ENCODE measurements around the gene HPRT1. TPM values are rescaled to one million over a fixed set of nuclear protein-coding genes. Genes with fewer than 3 reads are reported as not detected.

The HPRT1 gene
- total and polyA plus RNA-seq, 4 donors, result 18.8 to 32.3 (median 27.1) TPM

DNA sequence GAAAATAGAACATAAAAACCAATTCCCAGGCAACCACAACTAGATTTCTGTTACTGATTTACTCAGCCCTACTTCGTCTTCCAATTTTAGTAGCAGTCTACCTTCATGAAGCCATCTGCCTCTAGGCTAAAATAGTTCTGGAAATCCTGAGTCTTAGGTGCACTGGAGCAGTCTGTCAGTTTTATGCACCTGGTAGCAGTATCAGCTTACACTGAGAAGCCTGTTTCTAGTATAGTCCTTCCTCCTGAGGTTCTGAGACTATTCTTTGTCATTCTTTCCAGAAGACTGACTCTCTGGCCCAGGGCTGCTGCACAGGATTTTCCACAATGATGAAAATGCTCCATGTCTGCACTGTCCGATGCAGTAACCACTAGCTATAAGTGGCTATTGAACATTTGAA, 16.9 kb upstream of the HPRT1 start:
- ATAC-seq (ENCODE audit: low FRiP score), result no peak
- H3K4me1 ChIP-seq (ENCODE audit: control insufficient read depth in 1 of 2, insufficient read depth in 2 of 2, low read length in 2 of 2), result no peaks in the 10 kb centered on the region
- intact Hi-C loops (cut with DNase I), result no loop called here
- no peak overlapping the region for H3K27ac ChIP-seq (ENCODE audit: low read depth in 1 of 2, low read length in 2 of 2)
- DNase-seq, result no peak
- 73 to 91% methylated on average over 2 of the region's 2 CpGs for WGBS, 2 donors
- no peak overlapping the region for H3K4me3 ChIP-seq (ENCODE audit: low read length in 2 of 2)
- H3K9me3 ChIP-seq (ENCODE audit: control insufficient read depth, low read length), result no peaks in the 10 kb centered on the region
- H3K27me3 ChIP-seq (ENCODE audit: control insufficient read depth in 1 of 2, insufficient read depth in 2 of 2, low read length in 1 of 2), result no peaks in the 10 kb centered on the region
- no peaks in the 10 kb centered on the region for H3K36me3 ChIP-seq (ENCODE audit: control insufficient read depth in 1 of 2, insufficient read depth in 2 of 2, low read length in 1 of 2)

GRCh38 chrX:134443461-134443860, 16.5 kb upstream of the HPRT1 start:
- no peaks in the 10 kb centered on the region for H3K36me3 ChIP-seq (ENCODE audit: control insufficient read depth in 1 of 2, insufficient read depth in 2 of 2, low read length in 1 of 2)
- no peaks in the 10 kb centered on the region for H3K9me3 ChIP-seq (ENCODE audit: control insufficient read depth, low read length)
- ATAC-seq (ENCODE audit: low FRiP score), result no peak
- no peak for DNase-seq
- no peak overlapping the region for H3K4me3 ChIP-seq (ENCODE audit: low read length in 2 of 2)
- no peaks in the 10 kb centered on the region for H3K27me3 ChIP-seq (ENCODE audit: control insufficient read depth in 1 of 2, insufficient read depth in 2 of 2, low read length in 1 of 2)
- no peak overlapping the region for H3K27ac ChIP-seq (ENCODE audit: low read depth in 1 of 2, low read length in 2 of 2)
- 75 to 95% methylated on average over 2 of the region's 2 CpGs for WGBS, 2 donors
- H3K4me1 ChIP-seq (ENCODE audit: control insufficient read depth in 1 of 2, insufficient read depth in 2 of 2, low read length in 2 of 2), result no peaks in the 10 kb centered on the region
- intact Hi-C loops (cut with DNase I), result no loop called here

DNA sequence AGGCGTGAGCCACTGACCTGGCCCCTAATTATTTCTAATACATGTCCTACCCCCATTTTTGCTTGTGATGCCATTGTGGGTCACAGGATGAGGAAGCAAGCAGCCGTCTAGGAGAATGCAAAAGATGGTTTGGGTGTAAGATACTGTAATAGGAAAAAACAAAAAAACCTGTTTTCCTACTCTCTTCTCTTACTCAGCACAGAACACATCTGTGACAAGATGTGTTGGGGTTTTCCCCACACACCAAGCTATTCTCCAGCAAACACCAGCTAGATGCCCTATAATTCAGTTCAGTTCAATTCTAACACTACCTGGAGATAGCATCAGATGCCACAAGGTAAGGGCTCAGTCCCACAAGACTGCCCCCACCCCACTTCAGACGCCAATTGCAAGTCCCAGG, 15.3 kb upstream of the HPRT1 start:
- intact Hi-C loops (cut with DNase I), result no loop called here
- H3K9me3 ChIP-seq (ENCODE audit: control insufficient read depth, low read length), result no peaks in the 10 kb centered on the region
- H3K27me3 ChIP-seq (ENCODE audit: control insufficient read depth in 1 of 2, insufficient read depth in 2 of 2, low read length in 1 of 2), result no peaks in the 10 kb centered on the region
- WGBS, 2 donors, result 61 to 82% methylated on average over 3 of the region's 3 CpGs
- no peak for DNase-seq
- H3K4me3 ChIP-seq (ENCODE audit: low read length in 2 of 2), result no peak overlapping the region
- no peak for ATAC-seq (ENCODE audit: low FRiP score)
- no peaks in the 10 kb centered on the region for H3K4me1 ChIP-seq (ENCODE audit: control insufficient read depth in 1 of 2, insufficient read depth in 2 of 2, low read length in 2 of 2)
- H3K27ac ChIP-seq (ENCODE audit: low read depth in 1 of 2, low read length in 2 of 2), result no peak overlapping the region
- no peaks in the 10 kb centered on the region for H3K36me3 ChIP-seq (ENCODE audit: control insufficient read depth in 1 of 2, insufficient read depth in 2 of 2, low read length in 1 of 2)

DNA sequence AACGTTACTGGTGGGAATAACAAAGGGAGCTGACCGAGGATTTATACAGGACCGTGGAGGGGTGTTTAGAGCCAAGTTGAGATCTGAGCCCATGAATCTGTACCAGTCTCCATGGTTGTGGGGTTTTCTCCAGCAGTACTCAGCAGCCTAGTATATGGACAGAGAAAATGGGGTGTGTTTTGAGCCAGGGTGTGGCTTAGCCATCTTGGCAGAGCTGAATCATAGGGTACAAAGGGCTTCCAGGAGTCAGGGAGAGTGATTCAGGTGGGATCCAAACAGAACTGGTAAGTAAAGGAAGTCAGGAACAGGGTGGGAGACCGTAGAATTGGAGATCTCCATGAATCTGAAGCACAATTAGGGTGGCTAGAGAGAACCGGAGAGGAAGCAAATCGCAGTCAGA, 7.4 kb upstream of the HPRT1 start:
- no peak for ATAC-seq (ENCODE audit: low FRiP score)
- Histone ChIP-seq H3K4me1 (ENCODE audit: control insufficient read depth in 1 of 2, insufficient read depth in 2 of 2, low read length in 2 of 2) (no peaks in the 10 kb centered on the region), H3K27ac (ENCODE audit: low read depth in 1 of 2, low read length in 2 of 2) (no peak overlapping the region), H3K36me3 (ENCODE audit: control insufficient read depth in 1 of 2, insufficient read depth in 2 of 2, low read length in 1 of 2) (no peaks in the 10 kb centered on the region), H3K27me3 (ENCODE audit: control insufficient read depth in 1 of 2, insufficient read depth in 2 of 2, low read length in 1 of 2) (no peaks in the 10 kb centered on the region), H3K9me3 (ENCODE audit: control insufficient read depth, low read length) (no peaks in the 10 kb centered on the region), H3K4me3 (ENCODE audit: low read length in 2 of 2) (no peak overlapping the region)
- 79 to 84% methylated on average over 6 of the region's 6 CpGs for WGBS, 2 donors
- DNase-seq, result no peak
- intact Hi-C loops (cut with DNase I), result no loop called here

DNA sequence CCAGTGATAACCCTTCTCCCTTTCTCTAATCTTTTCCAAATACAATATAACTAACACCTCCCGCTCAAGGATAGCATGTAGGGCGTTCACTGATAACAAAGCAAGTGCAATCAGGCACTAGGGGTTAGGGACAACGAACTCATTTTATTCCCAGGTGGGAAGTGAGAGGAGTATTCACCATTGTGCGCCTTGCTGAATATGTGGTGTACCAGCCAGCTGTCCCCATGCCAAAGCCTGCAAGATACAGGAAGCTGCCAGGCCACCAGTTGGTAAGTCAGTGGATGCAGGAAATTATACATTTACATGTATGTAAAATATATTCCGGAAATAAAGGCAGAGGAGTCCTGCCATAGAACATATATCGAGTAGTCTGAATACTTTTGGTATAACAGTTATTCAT, 6.3 kb upstream of the HPRT1 start:
- 76 to 86% methylated on average over 6 of the region's 6 CpGs for WGBS, 2 donors
- ATAC-seq (ENCODE audit: low FRiP score) (no peak), DNase-seq (no peak)
- Histone ChIP-seq H3K36me3 (ENCODE audit: control insufficient read depth in 1 of 2, insufficient read depth in 2 of 2, low read length in 1 of 2) (no peaks in the 10 kb centered on the region), H3K27me3 (ENCODE audit: control insufficient read depth in 1 of 2, insufficient read depth in 2 of 2, low read length in 1 of 2) (no peaks in the 10 kb centered on the region), H3K4me3 (ENCODE audit: low read length in 2 of 2) (no peak overlapping the region), H3K27ac (ENCODE audit: low read depth in 1 of 2, low read length in 2 of 2) (no peak overlapping the region), H3K4me1 (ENCODE audit: control insufficient read depth in 1 of 2, insufficient read depth in 2 of 2, low read length in 2 of 2) (no peaks in the 10 kb centered on the region), H3K9me3 (ENCODE audit: control insufficient read depth, low read length) (no peaks in the 10 kb centered on the region)
- intact Hi-C loops (cut with DNase I), result no loop called here

- Histone ChIP-seq H3K9me3 (ENCODE audit: control insufficient read depth, low read length) (no peaks in the 10 kb centered on the region), H3K27me3 (ENCODE audit: control insufficient read depth in 1 of 2, insufficient read depth in 2 of 2, low read length in 1 of 2) (no peaks in the 10 kb centered on the region), H3K4me1 (ENCODE audit: control insufficient read depth in 1 of 2, insufficient read depth in 2 of 2, low read length in 2 of 2) (peaks cover 0 to under 1% of the 10 kb centered on the region in 2 donors), H3K27ac (ENCODE audit: low read depth in 1 of 2, low read length in 2 of 2) (no peak overlapping the region), H3K36me3 (ENCODE audit: control insufficient read depth in 1 of 2, insufficient read depth in 2 of 2, low read length in 1 of 2) (no peaks in the 10 kb centered on the region), H3K4me3 (ENCODE audit: low read length in 2 of 2) (no peak overlapping the region)
- 85 to 93% methylated on average over 7 of the region's 7 CpGs for WGBS, 2 donors
- intact Hi-C loops (cut with DNase I), result no loop called here
- DNase-seq (no peak), ATAC-seq (ENCODE audit: low FRiP score) (no peak)
Observed at GRCh38 chrX:134454506-134454905, 5.5 kb upstream of the HPRT1 start.

- Histone ChIP-seq H3K4me1 (ENCODE audit: control insufficient read depth in 1 of 2, insufficient read depth in 2 of 2, low read length in 2 of 2) (peaks cover 0 to 2% of the 10 kb centered on the region in 2 donors), H3K27ac (ENCODE audit: low read depth in 1 of 2, low read length in 2 of 2) (no peak overlapping the region), H3K36me3 (ENCODE audit: control insufficient read depth in 1 of 2, insufficient read depth in 2 of 2, low read length in 1 of 2) (no peaks in the 10 kb centered on the region), H3K9me3 (ENCODE audit: control insufficient read depth, low read length) (no peaks in the 10 kb centered on the region), H3K27me3 (ENCODE audit: control insufficient read depth in 1 of 2, insufficient read depth in 2 of 2, low read length in 1 of 2) (no peaks in the 10 kb centered on the region), H3K4me3 (ENCODE audit: low read length in 2 of 2) (no peak overlapping the region)
- ATAC-seq (ENCODE audit: low FRiP score), result no peak
- DNase-seq, result no peak
- intact Hi-C loops (cut with DNase I), result no loop called here
- WGBS, 2 donors, result 58 to 75% methylated on average over 5 of the region's 5 CpGs
Observed at GRCh38 chrX:134457708-134458107, 2.3 kb upstream of the HPRT1 start.

GRCh38 chrX:134459683-134460004, 321 bp upstream of the HPRT1 start:
- intact Hi-C loops (cut with DNase I), result no loop called here
- DNase-seq (no peak), ATAC-seq (ENCODE audit: low FRiP score) (peak; percentile 58)
- Histone ChIP-seq H3K36me3 (ENCODE audit: control insufficient read depth in 1 of 2, insufficient read depth in 2 of 2, low read length in 1 of 2) (no peaks in the 10 kb centered on the region), H3K4me3 (ENCODE audit: low read length in 2 of 2) (peak overlapping the region; percentile 34 to 48), H3K27me3 (ENCODE audit: control insufficient read depth in 1 of 2, insufficient read depth in 2 of 2, low read length in 1 of 2) (no peaks in the 10 kb centered on the region), H3K9me3 (ENCODE audit: control insufficient read depth, low read length) (no peaks in the 10 kb centered on the region), H3K27ac (ENCODE audit: low read depth in 1 of 2, low read length in 2 of 2) (peak overlapping the region in 1 of 2 donors; percentile 76), H3K4me1 (ENCODE audit: control insufficient read depth in 1 of 2, insufficient read depth in 2 of 2, low read length in 2 of 2) (peaks cover 0 to 2% of the 10 kb centered on the region in 2 donors)
- 1 to 30% methylated on average over 12 of the region's 12 CpGs for WGBS, 2 donors

GRCh38 chrX:134460862-134461220, 876 bp downstream of the HPRT1 start:
- Histone ChIP-seq H3K9me3 (ENCODE audit: control insufficient read depth, low read length) (no peaks in the 10 kb centered on the region), H3K27me3 (ENCODE audit: control insufficient read depth in 1 of 2, insufficient read depth in 2 of 2, low read length in 1 of 2) (no peaks in the 10 kb centered on the region), H3K4me1 (ENCODE audit: control insufficient read depth in 1 of 2, insufficient read depth in 2 of 2, low read length in 2 of 2) (peaks cover 0 to 2% of the 10 kb centered on the region in 2 donors), H3K4me3 (ENCODE audit: low read length in 2 of 2) (peak overlapping the region; percentile 63 to 96), H3K36me3 (ENCODE audit: control insufficient read depth in 1 of 2, insufficient read depth in 2 of 2, low read length in 1 of 2) (no peaks in the 10 kb centered on the region), H3K27ac (ENCODE audit: low read depth in 1 of 2, low read length in 2 of 2) (no peak overlapping the region)
- DNase-seq, result no peak
- WGBS, 2 donors, result 1 to 37% methylated on average over 9 of the region's 9 CpGs
- no peak for ATAC-seq (ENCODE audit: low FRiP score)
- intact Hi-C loops (cut with DNase I), result no loop called here

All from aorta (tissue), 5 donors.